Stimulated activated naive B cell treated with anti-CD40 and anti-IgM and Interleukin-4, amounts not matched to agents 10 μg/mL and 1 μg/mL and 100 μg/mL, for 72 hours (primary cell): Measurements from ENCODE around the gene VPS8.
"Not testable (repeated sequence)": the region's sequence is repeated elsewhere in the genome, so short reads cannot be mapped to it uniquely, and the experiment has no call there.

Experiments used
- ATAC-seq, 2 donors: fragments of 150-1000 bp; cut with Tn5 transposase; replicated peaks; 2 replicates each; pipeline ENCODE4 v1.10.0; 2021; ENCODE audit warnings: moderate library complexity in 1 of 2
- DNase-seq: peaks from one replicate; pipeline ENCODE4 v3.0.0; 2021
- H3K27ac Mint-ChIP-seq: one replicate; pipeline ENCODE4 v1.8.0; 2022; ENCODE audit warnings: mild to moderate bottlenecking, mixed read lengths
- H3K27me3 Mint-ChIP-seq, 2 donors: one replicate each; pipeline ENCODE4 v1.8.0; 2022; ENCODE audit warnings: mixed read lengths in 2 of 2
- H3K36me3 Mint-ChIP-seq, 2 donors: one replicate each; pipeline ENCODE4 v1.8.0; 2022; ENCODE audit warnings: mixed read lengths in 2 of 2, mild to moderate bottlenecking in 1 of 2
- H3K4me1 Mint-ChIP-seq, 2 donors: one replicate each; pipeline ENCODE4 v1.8.0; 2022; ENCODE audit warnings: mixed read lengths in 2 of 2, mild to moderate bottlenecking in 1 of 2
- H3K4me3 Mint-ChIP-seq, 2 donors: one replicate each; pipeline ENCODE4 v1.8.0; 2022; ENCODE audit warnings: mild to moderate bottlenecking in 2 of 2, mixed read lengths in 2 of 2, moderate library complexity in 1 of 2
- H3K9me3 Mint-ChIP-seq, 2 donors: one replicate each; pipeline ENCODE4 v1.8.0; 2022; ENCODE audit warnings: mixed read lengths in 2 of 2, mild to moderate bottlenecking in 1 of 2

The VPS8 gene

DNA sequence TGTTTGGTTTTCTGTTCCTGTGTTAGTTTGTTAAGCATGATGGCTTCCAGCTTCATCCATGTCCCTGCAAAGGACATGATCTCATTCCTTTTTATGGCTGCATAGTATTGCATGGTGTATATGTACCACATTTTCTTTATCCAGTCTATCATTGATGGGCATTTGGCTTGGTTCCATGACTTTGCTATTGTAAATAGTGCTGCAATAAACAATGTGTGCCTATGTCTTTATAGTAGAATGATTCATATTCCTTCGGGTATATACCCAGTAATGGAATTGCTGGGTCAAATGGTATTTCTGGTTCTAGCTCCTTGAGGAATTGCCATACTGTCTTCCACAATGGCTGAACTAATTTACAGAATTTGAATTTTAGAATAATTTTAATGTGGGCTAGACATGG, 138.8 kb downstream of the VPS8 start:
- not testable (repeated sequence) for H3K4me1 Mint-ChIP-seq, H3K9me3 Mint-ChIP-seq, H3K27ac Mint-ChIP-seq, H3K4me3 Mint-ChIP-seq, ATAC-seq, H3K27me3 Mint-ChIP-seq, DNase-seq
- H3K36me3 Mint-ChIP-seq, result peaks cover 37 to 45% of the 10 kb centered on the region in 2 donors

DNA sequence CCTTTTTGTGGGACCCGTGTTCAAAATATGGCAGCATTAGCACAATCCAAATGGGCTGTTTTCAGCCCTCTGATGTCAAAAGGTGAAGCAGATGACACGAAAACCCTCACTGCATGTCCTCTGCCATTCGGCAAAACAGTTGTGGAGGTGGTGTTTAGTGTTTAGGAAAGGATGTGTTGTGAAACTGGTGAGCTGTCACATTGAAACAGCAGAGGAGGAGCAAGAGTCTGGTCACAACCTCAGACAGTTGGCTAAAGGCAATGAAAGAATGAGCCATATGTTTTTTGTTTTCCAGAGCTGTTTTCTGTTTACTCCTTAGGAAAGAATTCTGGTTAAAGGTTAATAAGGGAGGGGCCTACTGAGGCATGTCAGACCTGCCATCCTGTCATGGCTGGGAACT, 140.7 kb downstream of the VPS8 start:
- H3K27ac Mint-ChIP-seq, result no peak overlapping the region
- H3K4me3 Mint-ChIP-seq, result no peak overlapping the region
- peaks cover 31 to 47% of the 10 kb centered on the region in 2 donors for H3K36me3 Mint-ChIP-seq
- no peaks in the 10 kb centered on the region for H3K4me1 Mint-ChIP-seq
- H3K27me3 Mint-ChIP-seq, result no peaks in the 10 kb centered on the region
- DNase-seq (no peak), ATAC-seq (no peak)
- no peaks in the 10 kb centered on the region for H3K9me3 Mint-ChIP-seq

GRCh38 chr3:184953401-184953800, 141.4 kb downstream of the VPS8 start:
- H3K9me3 Mint-ChIP-seq, result no peaks in the 10 kb centered on the region
- no peak overlapping the region for H3K27ac Mint-ChIP-seq
- DNase-seq (no peak), ATAC-seq (no peak)
- no peak overlapping the region for H3K4me3 Mint-ChIP-seq
- H3K27me3 Mint-ChIP-seq, result no peaks in the 10 kb centered on the region
- no peaks in the 10 kb centered on the region for H3K4me1 Mint-ChIP-seq
- H3K36me3 Mint-ChIP-seq, result peaks cover 38 to 54% of the 10 kb centered on the region in 2 donors

GRCh38 chr3:184954251-184954650, 142.3 kb downstream of the VPS8 start:
- no peak for ATAC-seq
- Mint-ChIP-seq H3K27ac (no peak overlapping the region), H3K36me3 (peaks cover 37 to 58% of the 10 kb centered on the region in 2 donors), H3K27me3 (no peaks in the 10 kb centered on the region), H3K4me3 (no peak overlapping the region), H3K4me1 (no peaks in the 10 kb centered on the region), H3K9me3 (no peaks in the 10 kb centered on the region)
- DNase-seq, result no peak

DNA sequence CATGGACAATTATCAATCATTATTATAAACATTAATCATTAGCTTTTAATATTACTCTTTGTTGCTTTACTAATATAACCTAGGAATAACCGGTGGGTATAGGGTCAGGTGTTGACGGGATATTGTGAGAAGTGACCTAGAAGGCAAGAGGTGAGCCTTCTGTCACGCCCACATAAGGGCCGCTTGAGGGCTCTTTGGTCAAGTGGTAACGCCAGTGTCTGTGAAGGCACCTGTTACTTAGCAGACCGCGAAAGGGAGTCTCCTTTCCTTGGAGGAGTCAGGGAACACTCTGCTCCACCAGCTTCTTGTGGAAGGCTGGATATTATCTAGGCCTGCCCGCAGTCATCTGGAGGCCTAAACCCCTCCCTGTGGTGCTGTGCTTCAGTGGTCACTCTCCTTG, 142.9 kb downstream of the VPS8 start:
- H3K27ac Mint-ChIP-seq, DNase-seq, H3K4me3 Mint-ChIP-seq, ATAC-seq, H3K27me3 Mint-ChIP-seq, H3K9me3 Mint-ChIP-seq, H3K4me1 Mint-ChIP-seq: not testable (repeated sequence)
- H3K36me3 Mint-ChIP-seq, result peaks cover 34 to 54% of the 10 kb centered on the region in 2 donors

DNA sequence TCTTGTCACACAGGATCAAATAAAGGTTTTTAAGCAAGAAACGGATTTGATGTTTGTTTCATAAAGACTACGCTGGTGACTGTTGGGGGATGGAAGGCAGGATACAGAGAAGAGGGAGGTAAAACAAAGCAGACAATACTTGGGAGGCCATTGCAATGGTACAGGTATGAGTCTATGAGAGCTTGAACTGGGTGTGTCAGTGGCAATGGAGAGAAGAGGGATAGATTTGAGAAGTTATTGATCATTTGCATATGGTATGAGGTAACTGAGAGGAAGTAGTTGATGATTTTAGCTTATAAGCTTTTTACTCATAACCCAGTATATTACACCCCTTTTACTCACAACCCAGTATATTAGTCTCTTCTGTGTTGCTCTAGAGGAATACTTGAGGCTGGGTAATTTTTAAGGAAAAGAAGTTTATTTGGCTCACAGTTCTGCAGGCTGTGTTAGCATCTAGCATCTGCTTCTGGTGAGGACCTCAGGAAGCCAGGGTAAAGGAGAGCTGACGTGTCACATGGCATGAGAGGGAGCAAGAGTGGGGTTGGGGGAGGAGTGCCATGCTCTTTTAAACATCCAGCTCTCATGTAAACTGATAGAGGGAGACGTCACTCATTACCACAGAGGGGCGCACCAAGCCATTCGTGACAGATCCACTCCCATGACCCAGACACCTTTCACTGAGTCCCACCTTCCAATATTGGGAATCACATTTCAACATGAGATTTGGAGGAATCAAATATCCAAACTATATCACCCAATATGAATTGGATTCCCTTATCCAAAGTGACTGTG, 153.9 kb downstream of the VPS8 start:
- Mint-ChIP-seq H3K27me3 (no peaks in the 10 kb centered on the region), H3K9me3 (no peaks in the 10 kb centered on the region), H3K4me1 (peaks cover 0 to 4% of the 10 kb centered on the region in 2 donors), H3K4me3 (no peak overlapping the region), H3K36me3 (peaks cover 25 to 50% of the 10 kb centered on the region in 2 donors), H3K27ac (no peak overlapping the region)
- no peak for ATAC-seq
- DNase-seq, result no peak

DNA sequence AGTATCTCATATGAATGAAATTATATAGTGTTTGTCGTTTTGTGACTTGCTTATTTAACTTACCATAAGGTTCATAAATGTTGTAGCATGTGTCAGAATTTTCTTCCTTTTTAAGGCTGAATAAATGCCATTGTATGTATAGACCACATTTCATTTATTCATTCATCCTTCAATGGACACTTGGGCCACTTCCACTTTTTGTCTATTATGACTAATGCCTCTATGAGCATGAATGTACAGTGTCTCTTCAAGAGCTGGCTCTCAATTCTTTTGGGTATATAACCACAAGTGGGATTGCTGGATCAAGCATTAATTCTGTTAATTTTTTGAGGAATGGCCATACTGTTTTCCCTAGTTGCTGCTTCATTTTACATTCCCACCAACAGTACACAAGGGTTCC, 156.1 kb downstream of the VPS8 start:
- H3K9me3 Mint-ChIP-seq, result no peaks in the 10 kb centered on the region
- DNase-seq, result no peak
- ATAC-seq, result peak; percentile 46 to 63
- no peaks in the 10 kb centered on the region for H3K4me1 Mint-ChIP-seq
- H3K36me3 Mint-ChIP-seq, result peaks cover 32 to 53% of the 10 kb centered on the region in 2 donors
- H3K4me3 Mint-ChIP-seq, result no peak overlapping the region
- no peaks in the 10 kb centered on the region for H3K27me3 Mint-ChIP-seq
- H3K27ac Mint-ChIP-seq, result no peak overlapping the region

DNA sequence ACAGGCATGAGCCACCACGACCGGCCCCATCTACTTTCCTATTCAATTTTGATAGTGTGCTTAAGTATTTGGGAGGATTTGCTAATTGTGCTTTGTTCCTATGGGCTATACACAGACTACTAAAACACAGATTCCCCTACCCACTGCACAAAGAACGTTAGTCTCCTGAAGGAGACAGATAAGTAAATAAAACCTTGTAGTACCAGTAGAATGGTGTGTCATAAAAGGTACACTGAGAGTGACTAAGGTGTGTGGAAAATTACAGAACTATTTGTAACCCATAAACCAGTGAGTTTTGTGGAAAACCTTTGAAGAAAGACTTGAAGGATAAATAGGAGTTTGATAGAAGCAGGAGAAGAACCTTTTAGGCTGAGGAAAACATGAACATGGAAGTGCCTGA, 158.2 kb downstream of the VPS8 start:
- H3K36me3 Mint-ChIP-seq, result peaks cover 45 to 61% of the 10 kb centered on the region in 2 donors
- no peaks in the 10 kb centered on the region for H3K27me3 Mint-ChIP-seq
- H3K4me1 Mint-ChIP-seq, result no peaks in the 10 kb centered on the region
- H3K4me3 Mint-ChIP-seq, result no peak overlapping the region
- DNase-seq (no peak), ATAC-seq (no peak)
- peaks cover 7 to 8% of the 10 kb centered on the region in 2 donors for H3K9me3 Mint-ChIP-seq
- no peak overlapping the region for H3K27ac Mint-ChIP-seq

GRCh38 chr3:184977796-184978195, 165.8 kb downstream of the VPS8 start:
- peaks cover 60 to 79% of the 10 kb centered on the region in 2 donors for H3K36me3 Mint-ChIP-seq
- no peak overlapping the region for H3K4me3 Mint-ChIP-seq
- no peak overlapping the region for H3K27ac Mint-ChIP-seq
- no peak for DNase-seq
- peaks cover 2 to 7% of the 10 kb centered on the region in 2 donors for H3K4me1 Mint-ChIP-seq
- ATAC-seq, result no peak
- H3K27me3 Mint-ChIP-seq, result no peaks in the 10 kb centered on the region
- peaks cover 11 to 14% of the 10 kb centered on the region in 2 donors for H3K9me3 Mint-ChIP-seq

DNA sequence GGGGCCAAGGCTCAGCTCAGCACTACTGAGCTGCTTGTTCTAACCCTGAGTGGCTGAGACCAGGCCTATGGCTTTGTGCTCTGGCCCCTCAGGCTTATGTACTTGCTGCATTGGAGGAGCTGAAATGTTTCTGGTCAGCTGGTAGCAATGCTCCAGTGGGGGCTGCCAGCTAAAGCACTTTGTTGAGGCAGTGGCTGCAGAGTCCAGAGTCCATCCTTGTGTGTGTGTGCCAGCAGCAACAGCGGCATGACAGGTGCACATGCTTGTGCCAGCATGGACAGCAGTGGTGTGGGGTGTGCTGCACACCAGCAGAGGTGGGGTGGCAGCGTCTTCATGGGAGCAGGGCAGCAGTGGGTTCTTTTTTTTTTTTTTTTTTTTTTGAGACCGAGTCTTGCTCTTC, 169.1 kb downstream of the VPS8 start:
- no peak for DNase-seq
- ATAC-seq, result no peak
- Mint-ChIP-seq H3K27me3 (no peaks in the 10 kb centered on the region), H3K36me3 (peaks cover 44 to 65% of the 10 kb centered on the region in 2 donors), H3K9me3 (peaks cover 1 to 5% of the 10 kb centered on the region in 2 donors), H3K4me3 (no peak overlapping the region), H3K4me1 (peaks cover 2 to 7% of the 10 kb centered on the region in 2 donors), H3K27ac (no peak overlapping the region)

- ATAC-seq (no peak), DNase-seq (no peak)
- peaks cover 0 to 5% of the 10 kb centered on the region in 2 donors for H3K4me1 Mint-ChIP-seq
- no peaks in the 10 kb centered on the region for H3K9me3 Mint-ChIP-seq
- H3K27ac Mint-ChIP-seq, result no peak overlapping the region
- H3K36me3 Mint-ChIP-seq, result peaks cover 43 to 62% of the 10 kb centered on the region in 2 donors
- H3K27me3 Mint-ChIP-seq, result no peaks in the 10 kb centered on the region
- H3K4me3 Mint-ChIP-seq, result no peak overlapping the region
These were observed 170.1 kb downstream of the VPS8 start for GRCh38 chr3:184982076-184982475.

- H3K27ac Mint-ChIP-seq, result no peak overlapping the region
- no peak for ATAC-seq
- no peak overlapping the region for H3K4me3 Mint-ChIP-seq
- H3K9me3 Mint-ChIP-seq, result no peaks in the 10 kb centered on the region
- no peaks in the 10 kb centered on the region for H3K27me3 Mint-ChIP-seq
- H3K4me1 Mint-ChIP-seq, result no peaks in the 10 kb centered on the region
- no peak for DNase-seq
- H3K36me3 Mint-ChIP-seq, result peaks cover 33 to 58% of the 10 kb centered on the region in 2 donors
These were observed 173.6 kb downstream of the VPS8 start for GRCh38 chr3:184985586-184985985.

- no peaks in the 10 kb centered on the region for H3K27me3 Mint-ChIP-seq
- peaks cover 27 to 51% of the 10 kb centered on the region in 2 donors for H3K36me3 Mint-ChIP-seq
- DNase-seq (no peak), ATAC-seq (no peak)
- H3K27ac Mint-ChIP-seq, result no peak overlapping the region
- H3K9me3 Mint-ChIP-seq, result no peaks in the 10 kb centered on the region
- no peaks in the 10 kb centered on the region for H3K4me1 Mint-ChIP-seq
- H3K4me3 Mint-ChIP-seq, result no peak overlapping the region
These were observed 174.5 kb downstream of the VPS8 start for GRCh38 chr3:184986366-184986889.

GRCh38 chr3:184993394-184993793, 181.4 kb downstream of the VPS8 start:
- H3K27ac Mint-ChIP-seq, result peak overlapping the region; percentile 70

GRCh38 chr3:185003876-185004275, 191.9 kb downstream of the VPS8 start:
- DNase-seq, ATAC-seq, H3K27ac Mint-ChIP-seq, H3K4me3 Mint-ChIP-seq, H3K27me3 Mint-ChIP-seq, H3K4me1 Mint-ChIP-seq: not testable (repeated sequence)
- Mint-ChIP-seq H3K9me3 (peaks cover 6 to 11% of the 10 kb centered on the region in 2 donors), H3K36me3 (peaks cover 68 to 83% of the 10 kb centered on the region in 2 donors)

More at GRCh38 chr3:184993394-184993793, 181.4 kb downstream of the VPS8 start:
- H3K4me1 Mint-ChIP-seq, result no peaks in the 10 kb centered on the region
- H3K4me3 Mint-ChIP-seq, result no peak overlapping the region
- peaks cover 10 to 21% of the 10 kb centered on the region in 2 donors for H3K36me3 Mint-ChIP-seq
- no peaks in the 10 kb centered on the region for H3K9me3 Mint-ChIP-seq
- no peaks in the 10 kb centered on the region for H3K27me3 Mint-ChIP-seq
- DNase-seq, result no peak
- no peak for ATAC-seq
